HG02970 (cell line): ENCODE data around the gene CYB5D1.

Experiments used
- ATAC-seq: cut with Tn5 transposase; IDR thresholded peaks from one replicate; pipeline ENCODE4 v1.9.1; 2021; ENCODE audit warnings: mild to moderate bottlenecking, moderate library complexity, moderate number of reproducible peaks; ENCODE audit not compliant: unreplicated experiment, low FRiP score

CYB5D1 gene

DNA sequence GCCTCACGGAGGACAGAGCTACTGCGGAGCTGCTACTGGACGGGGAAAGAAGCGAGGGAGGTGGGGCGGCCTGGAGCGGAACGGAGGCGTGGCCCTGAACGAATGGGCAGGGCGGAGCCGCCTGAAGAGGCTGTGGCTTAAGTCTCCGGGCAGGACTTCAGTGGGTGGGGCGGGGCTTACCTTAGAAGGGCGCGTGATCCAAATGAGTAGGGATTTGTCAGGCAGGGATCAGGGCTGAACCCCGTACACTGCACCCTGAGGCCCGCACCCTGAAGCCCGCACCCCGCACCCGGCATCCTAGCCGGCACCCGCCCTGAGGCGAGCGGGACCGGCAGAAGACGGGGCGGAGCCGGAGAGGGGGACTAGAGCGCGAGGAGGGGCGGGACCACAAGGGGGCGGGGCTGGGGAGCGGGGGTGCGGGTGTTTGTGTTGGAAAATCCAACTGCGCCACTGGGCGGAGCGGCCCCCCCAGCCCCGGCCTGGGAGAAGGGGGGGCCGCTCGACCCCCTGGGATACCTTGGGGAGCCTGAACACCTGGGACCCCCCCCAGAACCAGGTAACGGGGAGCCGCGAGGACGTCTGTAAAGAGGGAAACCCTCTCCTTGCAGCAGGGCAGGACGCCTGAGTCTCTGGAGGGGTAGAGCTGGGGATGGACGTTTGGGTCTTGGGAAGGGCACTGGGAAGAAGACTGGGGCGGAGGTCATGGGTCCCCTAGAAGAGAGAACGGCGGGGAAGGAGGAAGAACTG lies 23.8 kb upstream of the CYB5D1 start, which contains the start of gene KDM6B:
KDM6B (plus strand) TSS at position 423 of the 747 bp plus-strand sequence. CDS start 11,338 bp downstream, outside the sequence.
- ATAC-seq: peak; percentile 42

DNA sequence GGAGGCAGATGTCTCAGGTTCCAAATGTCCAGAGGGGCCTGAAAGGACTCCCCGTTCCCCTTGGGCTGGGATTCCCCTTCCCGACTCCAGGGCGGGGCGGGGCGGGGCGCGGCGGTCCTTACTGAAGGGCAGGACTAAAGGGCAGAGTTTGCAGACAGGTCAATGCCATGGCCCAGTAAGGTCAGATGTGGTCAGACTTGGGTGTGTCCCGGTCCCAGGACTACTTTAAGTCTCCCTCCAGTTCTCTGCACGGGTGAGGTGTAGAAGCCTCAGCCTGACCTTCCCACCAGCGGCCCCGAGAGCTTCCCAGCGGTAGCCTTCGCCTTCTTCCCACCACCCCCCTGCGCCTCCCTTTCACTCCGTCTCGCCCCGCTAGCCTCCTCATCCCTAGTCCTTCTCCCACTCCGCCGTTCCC lies 23.3 kb upstream of the CYB5D1 start:
- ATAC-seq: peak; percentile 3

- ATAC-seq: peak; percentile 51
These were observed 22.6 kb upstream of the CYB5D1 start for GRCh38 chr17:7834957-7835813.

GRCh38 chr17:7835814-7836595 lies 21.8 kb upstream of the CYB5D1 start:
- no peak for ATAC-seq

GRCh38 chr17:7836596-7837407 lies 21.0 kb upstream of the CYB5D1 start:
- no peak for ATAC-seq

DNA sequence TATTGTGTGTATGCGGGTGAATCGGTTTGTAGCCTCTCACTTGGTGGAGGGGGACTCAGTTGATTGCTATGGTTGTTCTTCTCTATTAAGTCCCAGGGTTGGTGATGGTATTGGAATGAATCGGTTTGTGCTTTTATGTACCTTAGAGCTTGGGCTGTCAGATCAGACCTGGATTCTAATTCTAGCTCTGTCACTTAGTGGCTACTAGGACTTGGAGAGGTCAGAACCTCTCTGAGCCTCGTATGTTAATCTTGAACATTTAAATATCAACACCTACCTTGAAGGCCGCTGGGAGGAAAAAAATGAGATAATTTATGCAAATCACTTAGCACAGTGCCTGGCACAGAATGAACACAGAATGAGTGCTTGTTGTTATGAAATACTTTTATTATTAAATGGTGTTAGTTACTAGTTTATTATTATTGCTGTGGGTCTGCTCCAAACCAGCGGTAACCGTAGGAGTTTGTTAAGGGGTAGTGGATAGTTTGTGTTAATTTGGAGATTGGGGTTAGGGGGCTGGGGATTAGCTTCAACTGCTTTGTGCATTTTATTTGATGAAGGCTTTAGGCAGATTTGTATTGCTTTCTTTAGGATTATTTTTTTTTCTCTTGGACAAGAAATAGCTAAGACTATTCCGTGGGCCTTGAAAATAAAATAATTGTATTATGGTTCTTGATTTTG lies 20.3 kb upstream of the CYB5D1 start:
- ATAC-seq: no peak

DNA sequence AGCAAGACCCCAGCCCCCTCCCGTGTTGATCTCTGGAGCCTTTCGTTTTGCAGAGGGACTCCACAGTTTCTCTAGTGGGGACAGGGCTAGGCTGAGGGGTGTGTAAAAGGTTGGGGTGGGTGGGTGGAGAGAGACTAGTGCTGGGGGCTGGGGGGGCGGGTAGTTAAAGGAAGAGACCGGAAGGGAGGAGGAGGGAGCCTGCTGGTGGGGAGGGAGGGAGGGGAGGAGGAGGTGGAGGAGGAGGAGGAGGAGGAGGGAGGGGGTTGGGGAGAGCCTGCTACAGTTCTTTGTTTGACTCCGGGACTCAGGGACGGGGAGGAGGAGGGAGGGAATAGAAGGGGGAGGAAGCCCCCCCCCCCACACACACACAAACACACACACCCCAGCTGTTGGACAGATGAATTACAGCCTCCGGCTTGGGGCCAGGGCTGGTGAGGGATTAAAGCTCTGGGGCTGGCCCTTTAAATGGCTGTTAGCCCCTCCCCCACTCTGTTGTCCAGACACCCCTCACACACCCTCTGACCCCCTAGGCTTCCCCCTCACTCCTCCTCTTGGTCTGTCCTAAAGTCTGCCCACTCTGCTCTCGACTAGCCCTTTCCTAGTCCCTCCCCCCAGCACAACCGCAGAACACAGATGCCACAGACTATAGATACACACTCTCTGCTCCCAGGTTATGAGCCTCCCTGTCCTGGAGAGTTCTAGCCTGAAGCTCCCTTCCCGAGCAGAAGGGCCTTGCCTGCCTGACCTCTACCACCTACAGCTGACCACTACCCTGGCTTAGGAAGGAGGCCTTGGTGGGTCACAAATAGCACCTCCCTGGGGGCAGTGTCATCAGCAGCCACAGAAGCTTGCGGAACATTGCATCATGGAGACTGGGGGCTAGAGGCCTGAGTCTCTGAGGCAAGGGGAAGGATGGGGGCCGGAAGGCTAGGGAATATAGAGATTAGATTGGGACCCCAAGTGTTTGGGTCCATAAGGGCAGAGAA lies 19.4 kb upstream of the CYB5D1 start:
- ATAC-seq: no peak

DNA sequence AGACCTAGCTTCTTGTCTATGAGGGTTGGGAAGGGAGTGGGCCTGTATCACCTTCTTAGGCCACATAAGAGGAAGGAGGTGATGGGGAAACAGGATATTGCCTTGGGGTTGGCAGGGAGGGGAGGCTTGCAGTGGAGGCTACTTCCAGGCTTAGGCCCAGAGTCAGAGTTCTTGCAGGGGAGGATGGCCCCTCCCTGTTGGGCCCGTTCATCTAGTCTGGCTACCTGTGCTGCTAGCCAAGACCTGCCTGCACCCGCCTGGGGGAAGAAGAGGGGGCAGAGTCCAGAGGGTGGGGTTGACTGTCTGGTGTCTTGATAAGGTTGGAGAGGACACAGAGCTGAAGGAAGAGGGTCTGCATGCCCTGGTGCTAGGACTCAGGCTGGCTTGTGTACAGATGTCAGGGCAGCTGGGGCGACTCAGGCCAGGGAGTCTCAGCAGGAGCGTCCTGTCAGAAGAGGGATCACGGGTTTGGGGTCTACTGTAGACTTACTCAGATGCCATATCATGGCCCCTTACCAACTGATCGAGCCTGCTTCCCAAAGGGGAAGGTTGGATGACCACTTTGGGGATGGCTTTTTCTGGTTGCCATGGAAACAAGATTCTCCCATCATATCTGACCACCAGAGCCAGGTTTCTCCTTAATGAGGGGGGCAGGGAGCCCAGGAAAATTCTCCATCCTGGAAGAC lies 18.5 kb upstream of the CYB5D1 start:
- ATAC-seq: no peak

DNA sequence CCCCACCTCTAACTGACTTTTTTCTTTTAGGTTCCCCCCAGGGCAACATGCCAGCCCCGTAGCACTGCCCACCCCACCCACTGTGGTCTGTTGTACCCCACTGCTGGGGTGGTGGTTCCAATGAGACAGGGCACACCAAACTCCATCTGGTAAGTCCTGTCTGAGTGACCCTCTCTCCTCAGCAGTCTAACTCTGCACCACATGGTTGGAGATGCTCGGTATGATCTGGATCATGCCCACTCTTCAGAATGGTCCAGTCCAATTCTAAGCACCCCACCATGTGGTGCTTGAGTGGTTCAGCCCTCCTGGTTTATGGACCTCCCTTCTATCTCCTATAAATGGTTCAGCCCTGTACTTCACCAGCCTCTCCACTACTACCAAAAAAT lies 17.9 kb upstream of the CYB5D1 start:
- ATAC-seq: no peak

DNA sequence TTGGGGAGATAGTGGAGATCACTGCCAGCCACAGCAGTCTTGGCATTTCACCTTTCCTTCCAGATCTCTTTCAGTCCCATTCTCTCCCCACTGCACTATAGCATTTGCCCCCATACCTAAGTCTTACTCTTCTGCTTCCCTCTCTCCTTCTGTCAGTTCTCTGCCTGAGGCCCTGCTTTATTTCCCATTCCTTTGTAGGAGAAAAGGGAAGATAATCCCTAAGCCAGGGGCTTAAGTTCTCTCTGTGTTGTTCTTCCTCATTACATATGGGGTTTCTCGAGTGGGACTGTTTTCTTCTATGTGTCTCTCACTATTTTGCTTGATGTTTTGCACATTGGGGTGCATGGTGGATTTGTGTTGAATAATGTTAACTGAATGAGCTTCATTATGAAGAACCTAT lies 17.4 kb upstream of the CYB5D1 start:
- ATAC-seq: no peak

DNA sequence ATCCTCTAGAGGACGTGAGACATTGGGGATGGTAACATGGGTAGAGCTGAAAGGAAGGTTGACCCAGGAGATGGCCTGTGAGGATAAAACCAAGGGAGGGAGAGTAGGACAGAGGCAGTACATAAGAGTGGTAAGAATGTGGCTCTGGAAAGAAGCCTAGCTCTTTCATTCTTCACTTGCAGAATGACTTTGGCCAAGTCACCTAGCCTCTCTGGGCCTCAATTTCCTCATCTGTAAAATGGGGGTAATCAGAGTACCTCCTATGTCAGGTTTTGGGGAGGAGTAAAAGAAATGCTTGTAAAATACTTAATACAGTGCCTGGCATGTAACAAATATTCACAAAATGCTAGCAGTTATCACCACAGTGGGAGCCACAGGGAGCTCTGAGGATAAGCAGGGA lies 16.9 kb upstream of the CYB5D1 start:
- no peak for ATAC-seq

- no peak for ATAC-seq
These were observed 16.3 kb upstream of the CYB5D1 start for GRCh38 chr17:7841396-7841914.

GRCh38 chr17:7841915-7842379 lies 15.9 kb upstream of the CYB5D1 start:
- no peak for ATAC-seq

DNA sequence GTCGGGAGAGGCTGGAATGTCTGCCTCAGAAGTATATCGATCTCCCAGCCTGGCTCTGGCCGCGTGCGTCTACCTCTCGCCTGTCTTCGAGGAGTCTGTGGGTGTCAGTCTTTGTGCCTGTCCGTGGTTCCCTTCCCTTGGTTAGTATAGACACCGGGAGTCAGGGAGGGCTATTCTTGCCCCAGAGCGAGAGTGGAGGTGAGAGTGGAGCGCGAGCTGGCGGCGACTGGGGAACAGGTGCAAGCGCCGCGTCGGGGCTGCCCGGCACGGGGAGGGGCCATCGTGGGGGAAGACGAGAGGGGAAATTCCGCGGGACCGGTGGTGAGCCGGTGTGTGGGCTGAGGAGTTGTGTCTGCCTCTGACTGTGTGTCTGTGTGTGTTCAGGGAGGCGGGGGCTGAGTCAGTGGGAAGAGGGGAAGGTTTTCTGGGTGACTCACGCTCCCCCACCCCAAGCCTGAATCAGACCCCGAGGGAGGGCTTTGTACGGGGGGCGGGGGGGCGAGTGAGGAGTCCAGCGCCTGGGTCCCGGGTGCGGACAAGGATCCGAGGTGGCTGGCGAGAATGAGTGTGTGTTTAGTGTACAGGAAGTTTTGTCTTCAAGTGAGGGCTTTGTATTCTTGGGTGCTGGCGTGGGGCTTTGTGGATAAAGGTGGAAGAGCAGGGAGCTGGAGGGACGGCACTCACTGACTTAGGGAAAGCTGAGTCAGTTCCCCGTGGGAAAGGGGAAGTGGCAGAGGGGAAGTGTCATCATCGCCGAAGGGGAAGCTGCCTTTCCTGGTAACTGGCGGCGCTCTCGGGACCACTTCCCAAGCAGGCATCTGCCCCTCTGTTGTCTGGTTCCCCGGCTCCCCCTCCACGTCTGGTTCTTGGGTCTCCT lies 15.2 kb upstream of the CYB5D1 start:
- no peak for ATAC-seq

GRCh38 chr17:7843257-7843535 lies 14.6 kb upstream of the CYB5D1 start:
- no peak for ATAC-seq

DNA sequence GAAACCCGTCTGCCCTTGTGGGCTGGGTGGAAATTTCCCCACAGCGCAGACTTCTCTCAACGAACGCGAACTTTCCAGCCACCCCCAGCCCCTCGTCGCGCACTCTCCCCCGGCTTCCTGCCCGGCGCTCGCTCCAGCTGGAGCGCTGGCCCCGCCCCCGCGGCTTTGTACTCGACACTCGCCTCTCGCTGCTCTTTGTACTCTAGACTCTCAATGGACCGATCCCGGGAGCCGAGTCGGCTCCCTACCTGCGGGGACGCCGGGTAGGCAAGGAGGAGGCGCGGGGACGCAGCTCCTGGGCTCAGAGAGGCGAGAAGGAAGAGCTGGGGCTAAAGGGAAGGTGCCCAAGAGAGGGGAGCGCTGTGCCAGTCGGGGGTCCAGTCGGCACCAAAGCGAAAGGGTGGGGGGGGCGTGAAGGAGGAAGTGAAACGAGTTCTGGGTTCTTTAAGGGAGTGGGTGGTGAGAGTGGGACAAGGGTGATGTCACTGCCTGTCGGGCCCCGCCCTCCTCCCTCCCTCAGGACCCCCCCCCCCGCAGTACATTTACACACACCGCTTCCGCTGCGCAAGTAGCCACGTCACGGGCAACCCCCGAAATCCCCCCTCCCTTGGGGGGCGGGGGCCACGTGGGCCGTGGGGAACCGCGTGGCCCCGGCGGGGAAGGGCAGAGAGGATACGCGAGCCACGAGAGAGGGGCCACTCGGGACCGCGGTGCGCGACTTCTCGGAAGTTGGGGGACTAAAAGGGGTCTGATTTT lies 14.1 kb upstream of the CYB5D1 start:
- peak; percentile 28 for ATAC-seq
